ENCODE measurements around the gene ATP6V0D1.
"Not testable (repeated sequence)": the region's sequence is repeated elsewhere in the genome, so short reads cannot be mapped to it uniquely, and the experiment has no call there.

Gene ATP6V0D1

GRCh38 chr16:67490335-67491096 lies 9.6 kb upstream of the ATP6V0D1 start:
- Histone ChIP-seq H3K27me3 (ENCODE audit: insufficient read depth, insufficient read length) (peaks cover 7% of the 10 kb centered on the region), H3K9ac (ENCODE audit: insufficient read length, low read depth) (no peak overlapping the region), H3K4me3 (ENCODE audit: insufficient read length, low read depth) (no peak overlapping the region), H3K36me3 (ENCODE audit: insufficient read depth, insufficient read length, low read length) (no peaks in the 10 kb centered on the region), H3K9me3 (ENCODE audit: insufficient read depth, low read length) (peaks cover 11% of the 10 kb centered on the region; the same call in 1 of the 2 replicates), H3K4me1 (ENCODE audit: insufficient read depth, insufficient read length) (peaks cover 6% of the 10 kb centered on the region)
- TF ChIP-seq YY1 (IDR thresholded peaks at IDR 0.05; ENCODE audit: insufficient read depth, insufficient read length) (no peak), SUZ12 (IDR thresholded peaks at IDR 0.05; ENCODE audit: extremely low read depth, insufficient read depth, insufficient read length) (no peak), ZNF274 (IDR thresholded peaks at IDR 0.05; ENCODE audit: low read depth, low read length) (no peak)
- no peak for DNase-seq (ENCODE audit: low read depth, low spot score)

GRCh38 chr16:67489401-67490083 lies 8.6 kb upstream of the ATP6V0D1 start:
- no peak for TF ChIP-seq YY1 (IDR thresholded peaks at IDR 0.05; ENCODE audit: insufficient read depth, insufficient read length)
- no peak for TF ChIP-seq SUZ12 (IDR thresholded peaks at IDR 0.05; ENCODE audit: extremely low read depth, insufficient read depth, insufficient read length)
- no peak for TF ChIP-seq ZNF274 (IDR thresholded peaks at IDR 0.05; ENCODE audit: low read depth, low read length)
- DNase-seq (ENCODE audit: low read depth, low spot score): no peak
- Histone ChIP-seq H3K9ac (ENCODE audit: insufficient read length, low read depth) (peak overlapping the region; percentile 54), H3K4me1 (ENCODE audit: insufficient read depth, insufficient read length) (peaks cover 6% of the 10 kb centered on the region), H3K4me3 (ENCODE audit: insufficient read length, low read depth) (no peak overlapping the region), H3K27me3 (ENCODE audit: insufficient read depth, insufficient read length) (peaks cover 7% of the 10 kb centered on the region), H3K36me3 (ENCODE audit: insufficient read depth, insufficient read length, low read length) (no peaks in the 10 kb centered on the region), H3K9me3 (ENCODE audit: insufficient read depth, low read length) (peaks cover 11% of the 10 kb centered on the region; the same call in 1 of the 2 replicates)

GRCh38 chr16:67487561-67487960 lies 6.6 kb upstream of the ATP6V0D1 start:
- not testable (repeated sequence) for H3K4me3 ChIP-seq (ENCODE audit: insufficient read length, low read depth); H3K4me1 ChIP-seq (ENCODE audit: insufficient read depth, insufficient read length); H3K9ac ChIP-seq (ENCODE audit: insufficient read length, low read depth); H3K27me3 ChIP-seq (ENCODE audit: insufficient read depth, insufficient read length); DNase-seq (ENCODE audit: low read depth, low spot score); H3K36me3 ChIP-seq (ENCODE audit: insufficient read depth, insufficient read length, low read length)
- peaks cover 11% of the 10 kb centered on the region; the same call in 1 of the 2 replicates for H3K9me3 ChIP-seq (ENCODE audit: insufficient read depth, low read length)

GRCh38 chr16:67486805-67487204 lies 5.8 kb upstream of the ATP6V0D1 start:
- H3K9ac ChIP-seq (ENCODE audit: insufficient read length, low read depth): no peak overlapping the region
- H3K27me3 ChIP-seq (ENCODE audit: insufficient read depth, insufficient read length): peaks cover 7% of the 10 kb centered on the region
- H3K4me1 ChIP-seq (ENCODE audit: insufficient read depth, insufficient read length): peaks cover 13% of the 10 kb centered on the region
- no peak for DNase-seq (ENCODE audit: low read depth, low spot score)
- H3K36me3 ChIP-seq (ENCODE audit: insufficient read depth, insufficient read length, low read length): no peaks in the 10 kb centered on the region
- TF ChIP-seq YY1 (IDR thresholded peaks at IDR 0.05; ENCODE audit: insufficient read depth, insufficient read length): no peak
- TF ChIP-seq ZNF274 (IDR thresholded peaks at IDR 0.05; ENCODE audit: low read depth, low read length): no peak
- no peak for TF ChIP-seq SUZ12 (IDR thresholded peaks at IDR 0.05; ENCODE audit: extremely low read depth, insufficient read depth, insufficient read length)
- H3K9me3 ChIP-seq (ENCODE audit: insufficient read depth, low read length): peaks cover 11% of the 10 kb centered on the region; the same call in 1 of the 2 replicates
- no peak overlapping the region for H3K4me3 ChIP-seq (ENCODE audit: insufficient read length, low read depth)

GRCh38 chr16:67483731-67484525 lies 3.0 kb upstream of the ATP6V0D1 start:
- peak overlapping the region; percentile 3 for H3K9ac ChIP-seq (ENCODE audit: insufficient read length, low read depth)
- peaks cover 2% of the 10 kb centered on the region for H3K36me3 ChIP-seq (ENCODE audit: insufficient read depth, insufficient read length, low read length)
- H3K4me1 ChIP-seq (ENCODE audit: insufficient read depth, insufficient read length): peaks cover 8% of the 10 kb centered on the region
- no peaks in the 10 kb centered on the region for H3K9me3 ChIP-seq (ENCODE audit: insufficient read depth, low read length)
- H3K27me3 ChIP-seq (ENCODE audit: insufficient read depth, insufficient read length): peaks cover 7% of the 10 kb centered on the region
- H3K4me3 ChIP-seq (ENCODE audit: insufficient read length, low read depth): no peak overlapping the region
- no peak for DNase-seq (ENCODE audit: low read depth, low spot score)
- TF ChIP-seq YY1 (IDR thresholded peaks at IDR 0.05; ENCODE audit: insufficient read depth, insufficient read length): no peak
- no peak for TF ChIP-seq SUZ12 (IDR thresholded peaks at IDR 0.05; ENCODE audit: extremely low read depth, insufficient read depth, insufficient read length)
- TF ChIP-seq ZNF274 (IDR thresholded peaks at IDR 0.05; ENCODE audit: low read depth, low read length): no peak

GRCh38 chr16:67483150-67483549 lies 2.2 kb upstream of the ATP6V0D1 start, which contains the start of gene AGRP:
AGRP (minus strand) TSS chr16:67483547; CDS start chr16:67483398, 149 bp downstream.
- DNase-seq (ENCODE audit: low read depth, low spot score): no peak
- H3K4me3 ChIP-seq (ENCODE audit: insufficient read length, low read depth): no peak within 1 kb of the TSS
- H3K4me1 ChIP-seq (ENCODE audit: insufficient read depth, insufficient read length): peaks cover 8% of the 10 kb centered on the region
- peaks cover 7% of the 10 kb centered on the region for H3K27me3 ChIP-seq (ENCODE audit: insufficient read depth, insufficient read length)
- no peaks in the 10 kb centered on the region for H3K9me3 ChIP-seq (ENCODE audit: insufficient read depth, low read length)
- H3K9ac ChIP-seq (ENCODE audit: insufficient read length, low read depth): peak within 1 kb of the TSS; percentile 59
- no peak for TF ChIP-seq SUZ12 (IDR thresholded peaks at IDR 0.05; ENCODE audit: extremely low read depth, insufficient read depth, insufficient read length)
- no peak for TF ChIP-seq YY1 (IDR thresholded peaks at IDR 0.05; ENCODE audit: insufficient read depth, insufficient read length)
- TF ChIP-seq ZNF274 (IDR thresholded peaks at IDR 0.05; ENCODE audit: low read depth, low read length): no peak
- peaks cover 3% of the 10 kb centered on the region for H3K36me3 ChIP-seq (ENCODE audit: insufficient read depth, insufficient read length, low read length)

Data from NT2/D1 (cell line).